ENCODE data around the gene ZNF692. TPM values are rescaled to one million over a fixed set of nuclear protein-coding genes. Genes with fewer than 3 reads are reported as not detected.
"Not testable (repeated sequence)": the region's sequence is repeated elsewhere in the genome, so short reads cannot be mapped to it uniquely, and the experiment has no call there.

The ZNF692 gene
- total and polyA plus RNA-seq, 2 donors (not counting 3 experiments of a cell fraction or from before 2014, with no cell fraction given): 32.6 to 36.6 TPM

DNA sequence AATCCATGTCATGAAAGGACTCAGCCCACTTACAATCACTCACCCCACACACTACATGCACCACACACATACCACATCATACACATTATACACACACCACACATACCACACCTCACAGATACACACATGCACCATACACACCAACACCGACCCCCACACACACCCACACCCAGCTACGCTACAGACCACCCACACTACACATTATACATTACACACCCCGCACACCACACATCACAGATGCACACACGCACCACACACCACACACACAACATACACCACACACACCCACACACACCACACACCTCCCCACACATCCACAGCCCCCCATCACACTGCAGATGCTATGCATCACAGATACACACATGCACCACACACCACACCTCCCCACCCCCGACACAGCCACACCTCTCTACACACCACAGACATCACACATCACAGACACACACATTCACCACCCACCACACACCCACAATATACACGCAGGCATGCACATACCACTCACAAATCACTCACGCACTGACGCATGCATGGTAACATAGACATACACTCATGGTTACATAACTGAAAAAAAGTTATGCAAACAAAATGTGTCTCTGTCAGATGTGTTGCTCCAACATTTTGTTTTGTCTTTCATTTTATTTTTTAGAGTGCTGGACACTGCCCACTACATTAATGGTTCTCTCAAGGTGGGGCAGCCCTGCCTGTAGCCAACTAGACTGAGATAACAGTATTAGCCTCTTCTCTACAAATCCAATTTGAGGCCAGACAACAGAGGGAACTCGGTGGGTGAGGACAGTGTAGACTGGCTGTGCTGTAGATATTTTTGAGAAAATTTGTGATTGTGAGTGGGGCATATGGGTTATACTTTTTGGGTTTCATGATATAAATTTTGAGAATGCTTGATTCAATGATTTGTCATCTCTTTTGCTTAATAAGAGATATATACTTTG is 31.9 kb upstream of the ZNF692 start:
- no peak overlapping the region for H3K4me3 ChIP-seq (replicated peaks in 1 of 3; ENCODE audit: insufficient read depth in 1 of 3, low read depth in 1 of 3, low read length in 3 of 3)
- TF ChIP-seq POLR2AphosphoS5 (IDR thresholded peaks at IDR 0.05; ENCODE audit: insufficient read depth, low read depth, low read length) (no peak), POLR2A (IDR thresholded peaks at IDR 0.05; ENCODE audit: low read depth, low read length) (no peak), GATA2 (IDR thresholded peaks at IDR 0.05; ENCODE audit: insufficient read depth, insufficient read length, low read depth, low read length) (no peak), JUN (IDR thresholded peaks at IDR 0.05; ENCODE audit: borderline replicate concordance, insufficient read depth, insufficient read length, low read depth) (no peak), FOS (IDR thresholded peaks at IDR 0.05; ENCODE audit: borderline replicate concordance, insufficient read depth, low read length) (no peak), MYC (IDR thresholded peaks at IDR 0.05; ENCODE audit: low read depth, low read length) (no peak), EZH2 (IDR thresholded peaks at IDR 0.05; ENCODE audit: borderline replicate concordance, low read depth, low read length, severe bottlenecking) (no peak)
- TF ChIP-seq, protein P1, sequence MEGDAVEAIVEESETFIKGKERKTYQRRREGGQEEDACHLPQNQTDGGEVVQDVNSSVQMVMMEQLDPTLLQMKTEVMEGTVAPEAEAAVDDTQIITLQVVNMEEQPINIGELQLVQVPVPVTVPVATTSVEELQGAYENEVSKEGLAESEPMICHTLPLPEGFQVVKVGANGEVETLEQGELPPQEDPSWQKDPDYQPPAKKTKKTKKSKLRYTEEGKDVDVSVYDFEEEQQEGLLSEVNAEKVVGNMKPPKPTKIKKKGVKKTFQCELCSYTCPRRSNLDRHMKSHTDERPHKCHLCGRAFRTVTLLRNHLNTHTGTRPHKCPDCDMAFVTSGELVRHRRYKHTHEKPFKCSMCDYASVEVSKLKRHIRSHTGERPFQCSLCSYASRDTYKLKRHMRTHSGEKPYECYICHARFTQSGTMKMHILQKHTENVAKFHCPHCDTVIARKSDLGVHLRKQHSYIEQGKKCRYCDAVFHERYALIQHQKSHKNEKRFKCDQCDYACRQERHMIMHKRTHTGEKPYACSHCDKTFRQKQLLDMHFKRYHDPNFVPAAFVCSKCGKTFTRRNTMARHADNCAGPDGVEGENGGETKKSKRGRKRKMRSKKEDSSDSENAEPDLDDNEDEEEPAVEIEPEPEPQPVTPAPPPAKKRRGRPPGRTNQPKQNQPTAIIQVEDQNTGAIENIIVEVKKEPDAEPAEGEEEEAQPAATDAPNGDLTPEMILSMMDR (IDR thresholded peaks at IDR 0.05; ENCODE audit: extremely low read depth in 1 of 2, insufficient read depth in 1 of 2, low read depth in 1 of 2, low read length in 2 of 2): no peak
- TF ChIP-seq, protein P2, sequence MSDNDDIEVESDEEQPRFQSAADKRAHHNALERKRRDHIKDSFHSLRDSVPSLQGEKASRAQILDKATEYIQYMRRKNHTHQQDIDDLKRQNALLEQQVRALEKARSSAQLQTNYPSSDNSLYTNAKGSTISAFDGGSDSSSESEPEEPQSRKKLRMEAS (IDR thresholded peaks at IDR 0.05; ENCODE audit: insufficient read depth, insufficient read length): no peak
- intact Hi-C loops (cut with micrococcal nuclease) (no loop called here), dilution Hi-C loops (cut with MboI; ENCODE audit: extremely low pct_ligation_motif_present, low sequenced_read_pairs) (no loop called here)
- H3K4me1 ChIP-seq (ENCODE audit: control insufficient read depth, extremely low read depth, insufficient read depth, low read length): no peaks in the 10 kb centered on the region
- no peak overlapping the region for H3K4me2 ChIP-seq (ENCODE audit: insufficient read depth, low read length)
- no peaks in the 10 kb centered on the region for H3K79me2 ChIP-seq (ENCODE audit: control insufficient read depth, insufficient read depth, low read length)
- no peaks in the 10 kb centered on the region for H3K9me1 ChIP-seq (replicated peaks; ENCODE audit: control insufficient read depth, extremely low read depth, insufficient read depth, low read length)
- H2AFZ ChIP-seq (ENCODE audit: low read depth, low read length): no peak overlapping the region
- H4K20me1 ChIP-seq (replicated peaks; ENCODE audit: control insufficient read depth, extremely low read depth, insufficient read depth, low read length): no peaks in the 10 kb centered on the region
- H3K9ac ChIP-seq (replicated peaks; ENCODE audit: extremely low read depth, insufficient read depth, low read length): no peak overlapping the region
- FAIRE-seq: no peak
- H3K27me3 ChIP-seq (ENCODE audit: control insufficient read depth in 2 of 2, insufficient read depth in 2 of 2, low read length in 2 of 2): peaks cover 7 to 10% of the 10 kb centered on the region in 2 experiments
- POLR2A ChIA-PET: no interaction called here
- no peak for DNase-seq (ENCODE audit: low read depth, low spot score)
- H3K27ac ChIP-seq (ENCODE audit: insufficient read depth, low read depth, low read length): no peak overlapping the region
- BruUV-seq (replicated peaks): no TSS peak
- no peaks in the 10 kb centered on the region for H3K36me3 ChIP-seq (ENCODE audit: control insufficient read depth in 2 of 2, extremely low read depth in 1 of 2, insufficient read depth in 2 of 2, low read length in 2 of 2)
- no peaks in the 10 kb centered on the region for H3K9me3 ChIP-seq (replicated peaks; ENCODE audit: control insufficient read depth, insufficient read depth, low read length)
- CTCF ChIA-PET: no interaction called here

DNA sequence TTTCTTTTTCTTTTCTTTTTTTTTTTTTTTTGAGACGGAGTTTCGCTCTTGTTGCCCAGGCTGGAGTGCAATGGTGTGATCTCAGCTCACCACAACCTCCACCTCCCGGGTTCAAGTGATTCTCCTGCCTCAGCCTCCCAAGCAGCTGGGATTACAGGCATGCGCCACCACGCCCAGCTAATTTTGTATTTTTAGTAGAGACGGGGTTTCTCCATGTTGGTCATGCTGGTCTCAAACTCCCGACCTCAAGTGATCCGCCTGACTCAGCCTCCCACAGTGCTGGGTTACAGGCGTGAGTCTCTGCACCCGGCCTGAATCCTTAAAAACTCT is 31.0 kb upstream of the ZNF692 start:
- H3K27ac ChIP-seq (ENCODE audit: insufficient read depth, low read depth, low read length); H4K20me1 ChIP-seq (replicated peaks; ENCODE audit: control insufficient read depth, extremely low read depth, insufficient read depth, low read length); intact Hi-C loops (cut with micrococcal nuclease); POLR2A ChIA-PET; FAIRE-seq; CTCF ChIA-PET; BruUV-seq (replicated peaks); H3K36me3 ChIP-seq (ENCODE audit: control insufficient read depth in 2 of 2, extremely low read depth in 1 of 2, insufficient read depth in 2 of 2, low read length in 2 of 2); H3K4me2 ChIP-seq (ENCODE audit: insufficient read depth, low read length); H3K79me2 ChIP-seq (ENCODE audit: control insufficient read depth, insufficient read depth, low read length); H2AFZ ChIP-seq (ENCODE audit: low read depth, low read length); H3K27me3 ChIP-seq (ENCODE audit: control insufficient read depth in 2 of 2, insufficient read depth in 2 of 2, low read length in 2 of 2); H3K4me1 ChIP-seq (ENCODE audit: control insufficient read depth, extremely low read depth, insufficient read depth, low read length); dilution Hi-C loops (cut with MboI; ENCODE audit: extremely low pct_ligation_motif_present, low sequenced_read_pairs); H3K9me3 ChIP-seq (replicated peaks; ENCODE audit: control insufficient read depth, insufficient read depth, low read length); H3K9ac ChIP-seq (replicated peaks; ENCODE audit: extremely low read depth, insufficient read depth, low read length); H3K9me1 ChIP-seq (replicated peaks; ENCODE audit: control insufficient read depth, extremely low read depth, insufficient read depth, low read length); DNase-seq (ENCODE audit: low read depth, low spot score); H3K4me3 ChIP-seq (replicated peaks in 1 of 3; ENCODE audit: insufficient read depth in 1 of 3, low read depth in 1 of 3, low read length in 3 of 3): not testable (repeated sequence)
